Spleen (tissue), 7 donors: ENCODE results near the gene ACTN1.

Experiments used
- POLR2A ChIP-seq, 3 donors: fragments of 450-650 bp; IDR thresholded peaks; one replicate each; pipeline ENCODE4 v1.5.1; 2017; ENCODE audit warnings: antibody characterized with exemption in 3 of 3, mild to moderate bottlenecking in 1 of 3
- POLR2AphosphoS5 ChIP-seq, 3 donors: sonication (generic); formaldehyde crosslinking; IDR thresholded peaks; one replicate each; pipeline ENCODE4 v1.5.1; 2017; ENCODE audit warnings: antibody characterized with exemption in 3 of 3
- TF ChIP-seq, protein P1 (sequence below), 11 experiments: fragments of 200-600 bp in 7 of 11; fragments of 450-650 bp in 4 of 11; sonication (generic) in 4 of 11; IDR thresholded peaks in 8 of 11; conservative IDR thresholded peaks in 3 of 11; 1 replicate in 7 of 11; 2 replicates in 4 of 11; pipeline versions ENCODE4 v1.4.0 to v1.8.0; 2016 to 2021; ENCODE audit warnings: antibody characterized with exemption in 11 of 11, inconsistent platforms in 4 of 11, mild to moderate bottlenecking in 1 of 11
- donor health status: DM: no; HTN: no; CAD: no; lungs with moderate emphysema.
- donor health status: DM: no; HTN: no; CAD: no.
- donor health status: DM: no; HTN: no; CAD: no.

DNA sequence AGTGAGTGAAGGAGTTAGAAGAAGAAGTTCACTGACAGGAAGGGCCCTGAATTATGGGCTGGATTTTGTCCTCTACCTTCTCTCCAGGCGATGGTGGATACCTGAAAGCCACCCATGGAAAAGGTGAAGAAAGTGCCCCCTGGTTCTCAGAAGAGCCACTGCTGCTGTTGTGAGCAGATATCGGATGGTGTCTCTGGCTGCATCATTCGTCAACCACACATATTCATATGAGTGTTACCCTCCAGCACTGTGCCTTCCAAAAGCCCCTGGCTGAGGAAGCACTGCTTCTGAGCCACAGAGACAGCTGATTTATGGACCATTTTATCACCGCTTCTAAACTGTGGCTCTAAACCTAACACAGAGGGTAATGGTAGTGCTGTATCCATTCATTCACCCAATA lies 2.0 kb upstream of the ACTN1 start:
- TF ChIP-seq, protein P1, sequence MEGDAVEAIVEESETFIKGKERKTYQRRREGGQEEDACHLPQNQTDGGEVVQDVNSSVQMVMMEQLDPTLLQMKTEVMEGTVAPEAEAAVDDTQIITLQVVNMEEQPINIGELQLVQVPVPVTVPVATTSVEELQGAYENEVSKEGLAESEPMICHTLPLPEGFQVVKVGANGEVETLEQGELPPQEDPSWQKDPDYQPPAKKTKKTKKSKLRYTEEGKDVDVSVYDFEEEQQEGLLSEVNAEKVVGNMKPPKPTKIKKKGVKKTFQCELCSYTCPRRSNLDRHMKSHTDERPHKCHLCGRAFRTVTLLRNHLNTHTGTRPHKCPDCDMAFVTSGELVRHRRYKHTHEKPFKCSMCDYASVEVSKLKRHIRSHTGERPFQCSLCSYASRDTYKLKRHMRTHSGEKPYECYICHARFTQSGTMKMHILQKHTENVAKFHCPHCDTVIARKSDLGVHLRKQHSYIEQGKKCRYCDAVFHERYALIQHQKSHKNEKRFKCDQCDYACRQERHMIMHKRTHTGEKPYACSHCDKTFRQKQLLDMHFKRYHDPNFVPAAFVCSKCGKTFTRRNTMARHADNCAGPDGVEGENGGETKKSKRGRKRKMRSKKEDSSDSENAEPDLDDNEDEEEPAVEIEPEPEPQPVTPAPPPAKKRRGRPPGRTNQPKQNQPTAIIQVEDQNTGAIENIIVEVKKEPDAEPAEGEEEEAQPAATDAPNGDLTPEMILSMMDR (IDR thresholded peaks at IDR 0.05 in 8 of 11, conservative IDR thresholded peaks at IDR 0.05 in 3 of 11) = no peak
- TF ChIP-seq POLR2A (IDR thresholded peaks at IDR 0.05) (no peak), POLR2AphosphoS5 (IDR thresholded peaks at IDR 0.05) (no peak)
